H1 (cell line): ENCODE data around the gene CCDC77.

Source experiments
- BACH1 ChIP-seq: IDR thresholded peaks from 2 replicates; pipeline ENCODE4 v1.6.1; 2012; ENCODE audit warnings: low read length, improper control_type of control experiment
- CBX5 ChIP-seq: fragments of 300-800, 300-1000 bp; sonication (generic); IDR thresholded peaks from 2 replicates; pipeline ENCODE4 v1.7.1; 2016; ENCODE audit warnings: antibody characterized with exemption, low read length, low read depth
- CHD1 ChIP-seq: IDR thresholded peaks from 2 replicates; pipeline ENCODE4 v1.6.1; 2012; ENCODE audit warnings: low read depth, low read length, improper control_type of control experiment
- EP300 ChIP-seq, 2 experiments: IDR thresholded peaks; 1 replicate in 1 of 2; 2 replicates in 1 of 2; pipeline ENCODE4 v1.6.1; 2011 to 2012; ENCODE audit warnings: low read depth in 2 of 2, low read length in 2 of 2, mild to moderate bottlenecking in 2 of 2, borderline replicate concordance in 1 of 2, inconsistent platforms in 1 of 2, moderate library complexity in 1 of 2
- POLR2A ChIP-seq, 2 experiments: IDR thresholded peaks; 1 replicate in 1 of 2; 2 replicates in 1 of 2; pipeline ENCODE4 v1.6.1; 2011; ENCODE audit warnings: low read depth in 2 of 2, low read length in 2 of 2, mild to moderate bottlenecking in 2 of 2; ENCODE audit errors: control extremely low read depth in 1 of 2
- POLR2AphosphoS5 ChIP-seq: IDR thresholded peaks from 2 replicates; pipeline ENCODE4 v1.6.1; 2011; ENCODE audit warnings: low read depth, low read length
- RAD21 ChIP-seq, 2 experiments: IDR thresholded peaks in 1 of 2; conservative IDR thresholded peaks in 1 of 2; 2 replicates each; pipeline ENCODE4 v1.6.1; 2011; ENCODE audit warnings: low read depth in 2 of 2, low read length in 2 of 2, improper control_type of control experiment in 1 of 2, inconsistent platforms in 1 of 2, mild to moderate bottlenecking in 1 of 2, moderate library complexity in 1 of 2
- RNF2 ChIP-seq: fragments of 200-900, 300-1000 bp; sonication (generic); IDR thresholded peaks from 2 replicates; pipeline ENCODE4 v1.7.1; 2016; ENCODE audit warnings: borderline replicate concordance, low read depth, mild to moderate bottlenecking, antibody characterized with exemption, low read length; ENCODE audit not compliant: poor library complexity, severe bottlenecking; ENCODE audit errors: missing control alignments
- RXRA ChIP-seq: IDR thresholded peaks from 2 replicates; pipeline ENCODE4 v1.6.1; 2011; ENCODE audit warnings: low read depth, mild to moderate bottlenecking, low read length, moderate library complexity; ENCODE audit not compliant: insufficient read depth
- TCF12 ChIP-seq: IDR thresholded peaks from 2 replicates; pipeline ENCODE4 v1.6.1; 2011; ENCODE audit warnings: low read depth, mild to moderate bottlenecking, low read length
- USF2 ChIP-seq: IDR thresholded peaks from 2 replicates; pipeline ENCODE4 v1.6.1; 2011; ENCODE audit warnings: low read length, improper control_type of control experiment
- YY1 ChIP-seq: IDR thresholded peaks from 2 replicates; pipeline ENCODE4 v1.6.1; 2011; ENCODE audit warnings: low read depth, mild to moderate bottlenecking, low read length
- TF ChIP-seq, protein P1 (sequence below), 3 experiments: IDR thresholded peaks; 1 replicate in 2 of 3; 2 replicates in 1 of 3; pipeline versions ENCODE4 v1.5.1 to v1.6.1; 2011; ENCODE audit warnings: low read length in 3 of 3, mild to moderate bottlenecking in 3 of 3, inconsistent platforms in 2 of 3, low read depth in 1 of 3, moderate library complexity in 1 of 3; ENCODE audit not compliant: insufficient read depth in 1 of 3; ENCODE audit errors: control extremely low read depth in 1 of 3
- TF ChIP-seq, protein P2 (sequence below): fragments of 300-600 bp; sonication (generic); IDR thresholded peaks from 2 replicates; pipeline ENCODE4 v1.7.1; 2012; ENCODE audit warnings: low read length, moderate library complexity, mild to moderate bottlenecking, inconsistent platforms; ENCODE audit not compliant: insufficient replicate concordance

DNA sequence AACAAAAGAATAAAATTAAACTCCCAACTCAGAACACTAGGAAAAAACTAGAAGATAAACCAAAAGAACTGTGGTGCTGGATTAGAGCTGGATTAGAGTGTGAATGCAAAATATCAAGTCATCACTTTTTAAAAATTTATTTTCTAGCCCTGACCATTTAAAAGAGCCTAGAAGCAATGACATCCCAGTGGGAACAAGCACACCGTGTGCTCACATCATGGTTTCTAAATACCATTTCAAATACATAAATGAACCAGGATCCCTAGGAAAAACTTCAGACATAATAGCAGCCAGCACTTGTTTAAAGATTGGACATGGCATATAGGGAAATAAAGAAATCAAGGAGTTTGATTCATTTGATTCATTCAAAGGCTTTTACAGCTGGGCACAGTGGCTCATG is 42.4 kb upstream of the CCDC77 start:
- TF ChIP-seq, protein P1, sequence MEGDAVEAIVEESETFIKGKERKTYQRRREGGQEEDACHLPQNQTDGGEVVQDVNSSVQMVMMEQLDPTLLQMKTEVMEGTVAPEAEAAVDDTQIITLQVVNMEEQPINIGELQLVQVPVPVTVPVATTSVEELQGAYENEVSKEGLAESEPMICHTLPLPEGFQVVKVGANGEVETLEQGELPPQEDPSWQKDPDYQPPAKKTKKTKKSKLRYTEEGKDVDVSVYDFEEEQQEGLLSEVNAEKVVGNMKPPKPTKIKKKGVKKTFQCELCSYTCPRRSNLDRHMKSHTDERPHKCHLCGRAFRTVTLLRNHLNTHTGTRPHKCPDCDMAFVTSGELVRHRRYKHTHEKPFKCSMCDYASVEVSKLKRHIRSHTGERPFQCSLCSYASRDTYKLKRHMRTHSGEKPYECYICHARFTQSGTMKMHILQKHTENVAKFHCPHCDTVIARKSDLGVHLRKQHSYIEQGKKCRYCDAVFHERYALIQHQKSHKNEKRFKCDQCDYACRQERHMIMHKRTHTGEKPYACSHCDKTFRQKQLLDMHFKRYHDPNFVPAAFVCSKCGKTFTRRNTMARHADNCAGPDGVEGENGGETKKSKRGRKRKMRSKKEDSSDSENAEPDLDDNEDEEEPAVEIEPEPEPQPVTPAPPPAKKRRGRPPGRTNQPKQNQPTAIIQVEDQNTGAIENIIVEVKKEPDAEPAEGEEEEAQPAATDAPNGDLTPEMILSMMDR (IDR thresholded peaks at IDR 0.05; ENCODE audit: control extremely low read depth in 1 of 3, insufficient read depth in 1 of 3, low read depth in 1 of 3, low read length in 3 of 3): no peak
- TF ChIP-seq EP300 (IDR thresholded peaks at IDR 0.05; ENCODE audit: borderline replicate concordance in 1 of 2, low read depth in 2 of 2, low read length in 2 of 2) (no peak), YY1 (no peak), BACH1 (no peak), TCF12 (no peak), POLR2A (IDR thresholded peaks at IDR 0.05; ENCODE audit: control extremely low read depth in 1 of 2, low read depth in 2 of 2, low read length in 2 of 2) (no peak), CBX5 (no peak), RXRA (no peak), POLR2AphosphoS5 (no peak), RAD21 (IDR thresholded peaks at IDR 0.05 in 1 of 2, conservative IDR thresholded peaks at IDR 0.05 in 1 of 2; ENCODE audit: low read depth in 2 of 2, low read length in 2 of 2) (no peak), CHD1 (no peak), USF2 (no peak), RNF2 (no peak)
- TF ChIP-seq, protein P2, sequence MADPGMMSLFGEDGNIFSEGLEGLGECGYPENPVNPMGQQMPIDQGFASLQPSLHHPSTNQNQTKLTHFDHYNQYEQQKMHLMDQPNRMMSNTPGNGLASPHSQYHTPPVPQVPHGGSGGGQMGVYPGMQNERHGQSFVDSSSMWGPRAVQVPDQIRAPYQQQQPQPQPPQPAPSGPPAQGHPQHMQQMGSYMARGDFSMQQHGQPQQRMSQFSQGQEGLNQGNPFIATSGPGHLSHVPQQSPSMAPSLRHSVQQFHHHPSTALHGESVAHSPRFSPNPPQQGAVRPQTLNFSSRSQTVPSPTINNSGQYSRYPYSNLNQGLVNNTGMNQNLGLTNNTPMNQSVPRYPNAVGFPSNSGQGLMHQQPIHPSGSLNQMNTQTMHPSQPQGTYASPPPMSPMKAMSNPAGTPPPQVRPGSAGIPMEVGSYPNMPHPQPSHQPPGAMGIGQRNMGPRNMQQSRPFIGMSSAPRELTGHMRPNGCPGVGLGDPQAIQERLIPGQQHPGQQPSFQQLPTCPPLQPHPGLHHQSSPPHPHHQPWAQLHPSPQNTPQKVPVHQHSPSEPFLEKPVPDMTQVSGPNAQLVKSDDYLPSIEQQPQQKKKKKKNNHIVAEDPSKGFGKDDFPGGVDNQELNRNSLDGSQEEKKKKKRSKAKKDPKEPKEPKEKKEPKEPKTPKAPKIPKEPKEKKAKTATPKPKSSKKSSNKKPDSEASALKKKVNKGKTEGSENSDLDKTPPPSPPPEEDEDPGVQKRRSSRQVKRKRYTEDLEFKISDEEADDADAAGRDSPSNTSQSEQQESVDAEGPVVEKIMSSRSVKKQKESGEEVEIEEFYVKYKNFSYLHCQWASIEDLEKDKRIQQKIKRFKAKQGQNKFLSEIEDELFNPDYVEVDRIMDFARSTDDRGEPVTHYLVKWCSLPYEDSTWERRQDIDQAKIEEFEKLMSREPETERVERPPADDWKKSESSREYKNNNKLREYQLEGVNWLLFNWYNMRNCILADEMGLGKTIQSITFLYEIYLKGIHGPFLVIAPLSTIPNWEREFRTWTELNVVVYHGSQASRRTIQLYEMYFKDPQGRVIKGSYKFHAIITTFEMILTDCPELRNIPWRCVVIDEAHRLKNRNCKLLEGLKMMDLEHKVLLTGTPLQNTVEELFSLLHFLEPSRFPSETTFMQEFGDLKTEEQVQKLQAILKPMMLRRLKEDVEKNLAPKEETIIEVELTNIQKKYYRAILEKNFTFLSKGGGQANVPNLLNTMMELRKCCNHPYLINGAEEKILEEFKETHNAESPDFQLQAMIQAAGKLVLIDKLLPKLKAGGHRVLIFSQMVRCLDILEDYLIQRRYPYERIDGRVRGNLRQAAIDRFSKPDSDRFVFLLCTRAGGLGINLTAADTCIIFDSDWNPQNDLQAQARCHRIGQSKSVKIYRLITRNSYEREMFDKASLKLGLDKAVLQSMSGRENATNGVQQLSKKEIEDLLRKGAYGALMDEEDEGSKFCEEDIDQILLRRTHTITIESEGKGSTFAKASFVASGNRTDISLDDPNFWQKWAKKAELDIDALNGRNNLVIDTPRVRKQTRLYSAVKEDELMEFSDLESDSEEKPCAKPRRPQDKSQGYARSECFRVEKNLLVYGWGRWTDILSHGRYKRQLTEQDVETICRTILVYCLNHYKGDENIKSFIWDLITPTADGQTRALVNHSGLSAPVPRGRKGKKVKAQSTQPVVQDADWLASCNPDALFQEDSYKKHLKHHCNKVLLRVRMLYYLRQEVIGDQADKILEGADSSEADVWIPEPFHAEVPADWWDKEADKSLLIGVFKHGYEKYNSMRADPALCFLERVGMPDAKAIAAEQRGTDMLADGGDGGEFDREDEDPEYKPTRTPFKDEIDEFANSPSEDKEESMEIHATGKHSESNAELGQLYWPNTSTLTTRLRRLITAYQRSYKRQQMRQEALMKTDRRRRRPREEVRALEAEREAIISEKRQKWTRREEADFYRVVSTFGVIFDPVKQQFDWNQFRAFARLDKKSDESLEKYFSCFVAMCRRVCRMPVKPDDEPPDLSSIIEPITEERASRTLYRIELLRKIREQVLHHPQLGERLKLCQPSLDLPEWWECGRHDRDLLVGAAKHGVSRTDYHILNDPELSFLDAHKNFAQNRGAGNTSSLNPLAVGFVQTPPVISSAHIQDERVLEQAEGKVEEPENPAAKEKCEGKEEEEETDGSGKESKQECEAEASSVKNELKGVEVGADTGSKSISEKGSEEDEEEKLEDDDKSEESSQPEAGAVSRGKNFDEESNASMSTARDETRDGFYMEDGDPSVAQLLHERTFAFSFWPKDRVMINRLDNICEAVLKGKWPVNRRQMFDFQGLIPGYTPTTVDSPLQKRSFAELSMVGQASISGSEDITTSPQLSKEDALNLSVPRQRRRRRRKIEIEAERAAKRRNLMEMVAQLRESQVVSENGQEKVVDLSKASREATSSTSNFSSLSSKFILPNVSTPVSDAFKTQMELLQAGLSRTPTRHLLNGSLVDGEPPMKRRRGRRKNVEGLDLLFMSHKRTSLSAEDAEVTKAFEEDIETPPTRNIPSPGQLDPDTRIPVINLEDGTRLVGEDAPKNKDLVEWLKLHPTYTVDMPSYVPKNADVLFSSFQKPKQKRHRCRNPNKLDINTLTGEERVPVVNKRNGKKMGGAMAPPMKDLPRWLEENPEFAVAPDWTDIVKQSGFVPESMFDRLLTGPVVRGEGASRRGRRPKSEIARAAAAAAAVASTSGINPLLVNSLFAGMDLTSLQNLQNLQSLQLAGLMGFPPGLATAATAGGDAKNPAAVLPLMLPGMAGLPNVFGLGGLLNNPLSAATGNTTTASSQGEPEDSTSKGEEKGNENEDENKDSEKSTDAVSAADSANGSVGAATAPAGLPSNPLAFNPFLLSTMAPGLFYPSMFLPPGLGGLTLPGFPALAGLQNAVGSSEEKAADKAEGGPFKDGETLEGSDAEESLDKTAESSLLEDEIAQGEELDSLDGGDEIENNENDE: no peak
